GM19238 (cell line): ENCODE measurements around the gene MOV10.
A peak's percentile ranks its signal among the peaks of the same experiment; 100 is the strongest.

Experiments used
- DNase-seq: peaks from one replicate; pipeline ENCODE4 v3.0.0; 2011; ENCODE audit warnings: low spot score; ENCODE audit not compliant: insufficient read length

Gene MOV10

GRCh38 chr1:112673592-112674439, 643 bp upstream of the MOV10 start:
- no peak for DNase-seq

GRCh38 chr1:112674986-112675727, 698 bp downstream of the MOV10 start:
- DNase-seq, result peak; percentile 59

- no peak for DNase-seq
Measured at GRCh38 chr1:112675728-112676381, 1.4 kb downstream of the MOV10 start.

- DNase-seq, result no peak
Measured at GRCh38 chr1:112676543-112676942, 2.1 kb downstream of the MOV10 start.

GRCh38 chr1:112677501-112677900, 3.0 kb downstream of the MOV10 start:
- no peak for DNase-seq

GRCh38 chr1:112678605-112679004, 4.1 kb downstream of the MOV10 start:
- DNase-seq, result no peak

- DNase-seq, result no peak
Measured at GRCh38 chr1:112685913-112686312, 11.5 kb downstream of the MOV10 start.

- no peak for DNase-seq
Measured at GRCh38 chr1:112686417-112686816, 12.0 kb downstream of the MOV10 start.

GRCh38 chr1:112686835-112687234, 12.4 kb downstream of the MOV10 start:
- DNase-seq, result no peak

- DNase-seq, result no peak
Measured at GRCh38 chr1:112687361-112687760, 12.9 kb downstream of the MOV10 start.

GRCh38 chr1:112687785-112688496, 13.5 kb downstream of the MOV10 start:
- no peak for DNase-seq

- DNase-seq, result no peak
Measured at GRCh38 chr1:112688781-112689193, 14.3 kb downstream of the MOV10 start.

GRCh38 chr1:112689196-112689841, 14.9 kb downstream of the MOV10 start:
- no peak for DNase-seq

- no peak for DNase-seq
Measured at GRCh38 chr1:112689842-112690237, 15.4 kb downstream of the MOV10 start.

- no peak for DNase-seq
Measured at GRCh38 chr1:112692681-112693080, 18.2 kb downstream of the MOV10 start.

GRCh38 chr1:112693821-112694220, 19.4 kb downstream of the MOV10 start:
- DNase-seq, result no peak

- DNase-seq, result no peak
Measured at GRCh38 chr1:112694363-112694929, 20.0 kb downstream of the MOV10 start.

- DNase-seq, result no peak
Measured at GRCh38 chr1:112695276-112695675, 20.8 kb downstream of the MOV10 start.

- no peak for DNase-seq
Measured at GRCh38 chr1:112696578-112697314, 22.3 kb downstream of the MOV10 start.

- no peak for DNase-seq
Measured at GRCh38 chr1:112697781-112698201, 23.3 kb downstream of the MOV10 start.
